ENCODE measurements around the gene S100A4. TPM values are rescaled to one million over a fixed set of nuclear protein-coding genes. Genes with fewer than 3 reads are reported as not detected.

S100A4 gene
- total RNA-seq, 1 experiment from 2014 or later: 22.7 TPM

- no peak for ATAC-seq
- Mint-ChIP-seq H3K27ac (no peak overlapping the region), H3K27me3 (ENCODE audit: low read depth) (peaks cover 41% of the 10 kb centered on the region), H3K4me3 (peak overlapping the region; percentile 82), H3K4me1 (peaks cover 50% of the 10 kb centered on the region), H3K36me3 (no peaks in the 10 kb centered on the region), H3K9me3 (no peaks in the 10 kb centered on the region)
- POLR2A ChIA-PET: interaction anchor here (0.9 to 3.0 kb wide), 2 partner anchors 16 to 91 kb away, joined by 3 to 13 read pairs; partner anchors contain the start of genes S100A1 and S100A13
- DNase-seq (ENCODE audit: low spot score): no peak
- CTCF ChIA-PET: interaction anchor here (0.6 to 10.8 kb wide), 19 partner anchors 8 to 182 kb away, joined by 3 to 188 read pairs (median 4); partner anchors contain the start of genes CHTOP, S100A1, S100A13 and S100A16
- no peak for TF ChIP-seq RELA (CRISPR knock-in tag; IDR thresholded peaks at IDR 0.05; ENCODE audit: borderline replicate concordance)
- TF ChIP-seq ARID4B (CRISPR knock-in tag; IDR thresholded peaks at IDR 0.05; ENCODE audit: borderline replicate concordance): no peak
- TF ChIP-seq ZNF532 (CRISPR knock-in tag; IDR thresholded peaks at IDR 0.05; ENCODE audit: borderline replicate concordance): no peak
- TF ChIP-seq ZNF281 (CRISPR knock-in tag; IDR thresholded peaks at IDR 0.05): peak; percentile 65; the same call in 1 of the 2 replicates
- no peak for TF ChIP-seq ESRRA (CRISPR knock-in tag; IDR thresholded peaks at IDR 0.05; ENCODE audit: borderline replicate concordance)
- TF ChIP-seq, protein P1, sequence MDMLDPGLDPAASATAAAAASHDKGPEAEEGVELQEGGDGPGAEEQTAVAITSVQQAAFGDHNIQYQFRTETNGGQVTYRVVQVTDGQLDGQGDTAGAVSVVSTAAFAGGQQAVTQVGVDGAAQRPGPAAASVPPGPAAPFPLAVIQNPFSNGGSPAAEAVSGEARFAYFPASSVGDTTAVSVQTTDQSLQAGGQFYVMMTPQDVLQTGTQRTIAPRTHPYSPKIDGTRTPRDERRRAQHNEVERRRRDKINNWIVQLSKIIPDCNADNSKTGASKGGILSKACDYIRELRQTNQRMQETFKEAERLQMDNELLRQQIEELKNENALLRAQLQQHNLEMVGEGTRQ (CRISPR knock-in tag; IDR thresholded peaks at IDR 0.05): peak; percentile 84
- peak; percentile 71 for TF ChIP-seq USF1 (CRISPR knock-in tag; IDR thresholded peaks at IDR 0.05)
- no peak for TF ChIP-seq MLX (CRISPR knock-in tag; IDR thresholded peaks at IDR 0.05)
- TF ChIP-seq NFYB (CRISPR knock-in tag; conservative IDR thresholded peaks at IDR 0.05; ENCODE audit: low read depth): 0 out of 2 replicates have a peak, but pooled peaks have one; percentile 13
- no peak for TF ChIP-seq ZNF416 (CRISPR knock-in tag; IDR thresholded peaks at IDR 0.05)
- no peak for TF ChIP-seq EMX1 (CRISPR knock-in tag; IDR thresholded peaks at IDR 0.05)
Measured at GRCh38 chr1:153536012-153536670, 9.5 kb downstream of the S100A4 start.

Data from WTC11 (cell line).